HCT116 (cell line): ENCODE data around the gene MSH3. TPM values are rescaled to one million over a fixed set of nuclear protein-coding genes. Genes with fewer than 3 reads are reported as not detected.
"Not testable (repeated sequence)": the region's sequence is repeated elsewhere in the genome, so short reads cannot be mapped to it uniquely, and the experiment has no call there.

Experiments used
- ATAC-seq: fragments of 200-7000 bp; cut with Tn5 transposase; 2 replicates; pipeline ENCODE4 v1.9.1; 2020; ENCODE audit warnings: mild to moderate bottlenecking, moderate library complexity
- BruUV-seq: library from RNA; stranded (reverse); fragments of 400-500 nt; replicated peaks from 2 replicates; lab custom pipeline; 2021; lab: Mats Ljungman, UMichigan
- CTCF ChIA-PET: fragments of 300-600 bp; sonication (Branson Sonifier 250); formaldehyde crosslinking; loops from one replicate; lab custom pipeline; 2021; ENCODE audit warnings: antibody characterized with exemption; lab: Charles Lee
- POLR2A ChIA-PET: fragments of 300-600, 350-600 bp; sonication (Branson Sonifier 250); formaldehyde crosslinking; loops from one replicate; lab custom pipeline; 2021; ENCODE audit warnings: antibody characterized with exemption; lab: Charles Lee
- RAD21 ChIA-PET, 2 experiments: fragments of 300-600 bp; sonication (Branson Sonifier 250); formaldehyde crosslinking; loops; one replicate each; lab custom pipeline; 2023; ENCODE audit warnings: low total read pairs in 2 of 2; ENCODE audit not compliant: uncharacterized antibody in 2 of 2, unreplicated experiment in 2 of 2, low non-redundant PET in 1 of 2; lab: Charles Lee
- DNase-seq: peaks from one replicate; pipeline ENCODE4 v3.0.0-alpha.2; 2010; ENCODE audit warnings: low read depth, low spot score
- H2AFZ ChIP-seq: fragments of 200-600 bp; shearing (Covaris generic), sonication (generic); 2 replicates; pipeline ENCODE4 v1.6.1; 2017; ENCODE audit warnings: low read depth, mixed run types, mixed read lengths, antibody characterized with exemption, low read length; ENCODE audit not compliant: poor library complexity, severe bottlenecking
- H3K27ac ChIP-seq: 2 replicates; pipeline ENCODE4 v1.5.1; 2012; ENCODE audit warnings: low read depth, low read length
- H3K27me3 ChIP-seq: fragments of 200-600 bp; sonication (generic); 2 replicates; pipeline ENCODE4 v1.6.1; 2016; ENCODE audit warnings: mixed run types, low read length, mixed read lengths; ENCODE audit not compliant: insufficient read depth
- H3K36me3 ChIP-seq, 2 experiments: fragments of 200-500 bp in 1 of 2; fragments of 200-600 bp in 1 of 2; sonication (Bioruptor generic) in 1 of 2; sonication (generic) in 1 of 2; 2 replicates each; pipeline versions ENCODE4 v1.5.1 to v1.6.1; 2014 to 2016; ENCODE audit warnings: low read length in 2 of 2, inconsistent platforms in 1 of 2, mixed read lengths in 1 of 2, mixed run types in 1 of 2; ENCODE audit not compliant: insufficient read depth in 2 of 2, control insufficient read depth in 1 of 2
- H3K4me1 ChIP-seq, 2 experiments: fragments of 200-600 bp in 1 of 2; sonication (generic) in 1 of 2; 2 replicates each; pipeline versions ENCODE4 v1.5.1 to v1.6.1; 2012 to 2017; ENCODE audit warnings: low read length in 2 of 2, inconsistent platforms in 1 of 2, mild to moderate bottlenecking in 1 of 2, mixed read lengths in 1 of 2, mixed run types in 1 of 2, moderate library complexity in 1 of 2; ENCODE audit not compliant: insufficient read depth in 2 of 2, control insufficient read depth in 1 of 2
- H3K4me2 ChIP-seq: fragments of 200-600 bp; sonication (generic); 2 replicates; pipeline ENCODE4 v1.6.1; 2017; ENCODE audit warnings: mixed run types, low read length, mixed read lengths
- H3K4me3 ChIP-seq, 2 experiments: fragments of 200-600 bp in 1 of 2; sonication (generic) in 1 of 2; replicated peaks in 1 of 2; 2 replicates each; pipeline ENCODE4 v1.5.1; 2011 to 2016; ENCODE audit warnings: low read length in 2 of 2, control low read depth in 1 of 2, low read depth in 1 of 2, mild to moderate bottlenecking in 1 of 2, mixed read lengths in 1 of 2, mixed run types in 1 of 2
- H3K79me2 ChIP-seq: fragments of 200-600 bp; sonication (generic); 2 replicates; pipeline ENCODE4 v1.6.1; 2017; ENCODE audit warnings: mild to moderate bottlenecking, mixed run types, low read length, moderate library complexity, mixed read lengths; ENCODE audit not compliant: insufficient read depth
- H3K9ac ChIP-seq: fragments of 200-600 bp; sonication (generic); 2 replicates; pipeline ENCODE4 v1.6.1; 2016; ENCODE audit warnings: low read length, mixed read lengths
- H3K9me2 ChIP-seq: fragments of 200-600 bp; sonication (generic), shearing (Covaris generic); 2 replicates; pipeline ENCODE4 v1.6.1; 2017; ENCODE audit warnings: mixed run types, mild to moderate bottlenecking, moderate library complexity; ENCODE audit not compliant: insufficient read depth
- H3K9me3 ChIP-seq, 2 experiments: fragments of 200-500 bp in 1 of 2; fragments of 200-600 bp in 1 of 2; sonication (Bioruptor generic) in 1 of 2; sonication (generic) in 1 of 2; 2 replicates each; pipeline ENCODE4 v1.6.1; 2014 to 2017; ENCODE audit warnings: low read length in 2 of 2, mixed read lengths in 2 of 2, inconsistent platforms in 1 of 2, low read depth in 1 of 2, mild to moderate bottlenecking in 1 of 2, mixed run types in 1 of 2, moderate library complexity in 1 of 2; ENCODE audit not compliant: control insufficient read depth in 1 of 2, insufficient read depth in 1 of 2
- H4K20me1 ChIP-seq: fragments of 200-600 bp; sonication (generic), shearing (Covaris generic); 2 replicates; pipeline ENCODE4 v1.6.1; 2017; ENCODE audit warnings: mixed run types, mild to moderate bottlenecking, moderate library complexity; ENCODE audit not compliant: insufficient read depth
- ELF1 ChIP-seq: IDR thresholded peaks from 2 replicates; pipeline ENCODE4 v1.6.1; 2012; ENCODE audit warnings: low read depth, borderline replicate concordance
- FOSL1 ChIP-seq: IDR thresholded peaks from 2 replicates; pipeline ENCODE4 v1.6.1; 2012; ENCODE audit warnings: low read depth
- POLR2A ChIP-seq: IDR thresholded peaks from 2 replicates; pipeline ENCODE4 v1.7.0; 2011; ENCODE audit warnings: borderline replicate concordance; ENCODE audit not compliant: insufficient read depth, insufficient read length; ENCODE audit errors: extremely low read depth
- POLR2AphosphoS5 ChIP-seq: IDR thresholded peaks from 2 replicates; pipeline ENCODE4 v1.6.1; 2011; ENCODE audit warnings: mild to moderate bottlenecking, low read depth, low read length, moderate library complexity
- ZNF274 ChIP-seq: fragments of 200-500 bp; sonication (Bioruptor generic); IDR thresholded peaks from 2 replicates; pipeline ENCODE4 v1.6.1; 2014; ENCODE audit warnings: mild to moderate bottlenecking, low read depth, low read length, inconsistent platforms
- intact Hi-C: fragments of 100-400 bp; cut with micrococcal nuclease; formaldehyde crosslinking; loops from 2 replicates; pipeline ENCODE4 v1.10.0; 2022
- total RNA-seq: library from RNA; stranded (reverse); gene quantifications from one replicate; pipeline ENCODE4 v1.2.1, GENCODE V29; 2021; ENCODE audit not compliant: unreplicated experiment
- TF ChIP-seq, protein P1 (sequence below): IDR thresholded peaks from 2 replicates; pipeline ENCODE4 v1.6.1; 2012
- TF ChIP-seq, protein P2 (sequence below), 3 experiments: fragments of 200-600 bp in 1 of 3; sonication (generic) in 1 of 3; IDR thresholded peaks in 2 of 3; conservative IDR thresholded peaks in 1 of 3; 2 replicates each; pipeline ENCODE4 v1.5.1; 2012 to 2017; ENCODE audit warnings: low read depth in 2 of 3, low read length in 2 of 3, antibody characterized with exemption in 1 of 3, borderline replicate concordance in 1 of 3, control low read depth in 1 of 3, mild to moderate bottlenecking in 1 of 3, mixed read lengths in 1 of 3, mixed run types in 1 of 3, moderate library complexity in 1 of 3; ENCODE audit not compliant: insufficient read depth in 1 of 3

MSH3 gene
- total RNA-seq, 1 experiment from 2014 or later: 4.9 TPM

DNA sequence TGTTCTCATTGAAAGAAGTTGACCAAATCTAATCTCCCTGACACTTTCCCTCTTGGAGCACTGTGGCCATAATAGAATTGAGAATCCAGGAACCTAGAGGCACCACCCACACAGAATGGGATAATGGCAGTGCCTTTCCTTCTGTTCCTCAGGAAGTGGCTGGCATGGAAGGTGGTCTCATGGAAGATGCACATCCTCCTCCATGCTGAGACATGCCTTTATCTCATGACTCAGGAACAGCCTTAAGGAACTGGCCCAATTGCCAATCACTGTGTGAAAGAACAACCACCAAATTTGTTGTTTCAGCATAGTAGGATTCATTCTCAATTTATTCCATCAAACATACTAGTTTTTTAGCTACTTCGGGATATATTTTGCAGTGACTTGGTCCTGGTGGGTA is 168.2 kb downstream of the MSH3 start:
- Histone ChIP-seq H4K20me1 (no peaks in the 10 kb centered on the region), H3K36me3 (no peaks in the 10 kb centered on the region), H3K9me3 (no peaks in the 10 kb centered on the region), H3K9ac (no peak overlapping the region), H3K9me2 (no peaks in the 10 kb centered on the region), H3K79me2 (no peaks in the 10 kb centered on the region), H3K4me3 (no peak overlapping the region), H3K27me3 (no peaks in the 10 kb centered on the region), H3K27ac (no peak overlapping the region), H2AFZ (no peak overlapping the region), H3K4me1 (no peaks in the 10 kb centered on the region), H3K4me2 (no peak overlapping the region)
- ChIA-PET POLR2A (no interaction called here), CTCF (no interaction called here), RAD21 (no interaction called here)
- intact Hi-C loops: no loop called here
- TF ChIP-seq ZNF274: no peak
- no peak for TF ChIP-seq ELF1
- no peak for TF ChIP-seq POLR2A
- TF ChIP-seq FOSL1: no peak
- no peak for TF ChIP-seq POLR2AphosphoS5
- TF ChIP-seq, protein P1, sequence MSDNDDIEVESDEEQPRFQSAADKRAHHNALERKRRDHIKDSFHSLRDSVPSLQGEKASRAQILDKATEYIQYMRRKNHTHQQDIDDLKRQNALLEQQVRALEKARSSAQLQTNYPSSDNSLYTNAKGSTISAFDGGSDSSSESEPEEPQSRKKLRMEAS: no peak
- TF ChIP-seq, protein P2, sequence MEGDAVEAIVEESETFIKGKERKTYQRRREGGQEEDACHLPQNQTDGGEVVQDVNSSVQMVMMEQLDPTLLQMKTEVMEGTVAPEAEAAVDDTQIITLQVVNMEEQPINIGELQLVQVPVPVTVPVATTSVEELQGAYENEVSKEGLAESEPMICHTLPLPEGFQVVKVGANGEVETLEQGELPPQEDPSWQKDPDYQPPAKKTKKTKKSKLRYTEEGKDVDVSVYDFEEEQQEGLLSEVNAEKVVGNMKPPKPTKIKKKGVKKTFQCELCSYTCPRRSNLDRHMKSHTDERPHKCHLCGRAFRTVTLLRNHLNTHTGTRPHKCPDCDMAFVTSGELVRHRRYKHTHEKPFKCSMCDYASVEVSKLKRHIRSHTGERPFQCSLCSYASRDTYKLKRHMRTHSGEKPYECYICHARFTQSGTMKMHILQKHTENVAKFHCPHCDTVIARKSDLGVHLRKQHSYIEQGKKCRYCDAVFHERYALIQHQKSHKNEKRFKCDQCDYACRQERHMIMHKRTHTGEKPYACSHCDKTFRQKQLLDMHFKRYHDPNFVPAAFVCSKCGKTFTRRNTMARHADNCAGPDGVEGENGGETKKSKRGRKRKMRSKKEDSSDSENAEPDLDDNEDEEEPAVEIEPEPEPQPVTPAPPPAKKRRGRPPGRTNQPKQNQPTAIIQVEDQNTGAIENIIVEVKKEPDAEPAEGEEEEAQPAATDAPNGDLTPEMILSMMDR (IDR thresholded peaks at IDR 0.05 in 2 of 3, conservative IDR thresholded peaks at IDR 0.05 in 1 of 3; ENCODE audit: borderline replicate concordance in 1 of 3, insufficient read depth in 1 of 3, low read depth in 2 of 3, low read length in 2 of 3): no peak
- DNase-seq (no peak), ATAC-seq (no peak)
- BruUV-seq: no TSS peak

DNA sequence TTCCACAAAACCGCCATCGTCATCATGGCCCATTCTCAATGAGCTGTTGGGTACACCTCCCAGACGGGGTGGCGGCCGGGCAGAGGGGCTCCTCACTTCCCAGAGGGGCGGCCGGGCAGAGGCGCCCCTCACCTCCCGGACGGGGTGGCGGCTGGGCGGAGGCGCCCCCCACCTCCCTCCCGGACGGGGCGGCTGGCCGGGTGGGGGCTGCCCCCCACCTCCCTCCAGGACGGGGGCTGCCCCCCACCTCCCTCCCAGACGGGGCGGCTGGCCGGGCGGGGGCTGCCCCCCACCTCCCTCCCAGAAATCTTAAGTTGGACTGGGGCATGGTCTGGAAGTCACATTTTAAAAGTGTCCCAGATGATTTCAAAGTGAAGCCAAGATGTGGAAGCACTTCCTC is 169.7 kb downstream of the MSH3 start:
- H2AFZ ChIP-seq, H3K9ac ChIP-seq, H3K4me1 ChIP-seq, BruUV-seq, H3K79me2 ChIP-seq, H3K9me3 ChIP-seq, ATAC-seq, CTCF ChIA-PET, intact Hi-C loops, H4K20me1 ChIP-seq, POLR2A ChIA-PET, H3K4me2 ChIP-seq, H3K9me2 ChIP-seq, H3K4me3 ChIP-seq, RAD21 ChIA-PET, DNase-seq, H3K36me3 ChIP-seq, H3K27me3 ChIP-seq, H3K27ac ChIP-seq: not testable (repeated sequence)
